Stimulated activated CD4-positive, alpha-beta T cell treated with anti-CD3 and anti-CD28 coated beads, Interleukin-12 subunit alpha, Interleukin-12 subunit beta, amount 100 ng/mL, for 24 hours (primary cell): ENCODE data around the gene MLXIPL.
A peak's percentile ranks its signal among the peaks of the same experiment; 100 is the strongest.
"Not testable (repeated sequence)": the region's sequence is repeated elsewhere in the genome, so short reads cannot be mapped to it uniquely, and the experiment has no call there.

ENCODE experiments used
- DNase-seq, 2 experiments: peaks; one replicate each; pipeline ENCODE4 v3.0.0-alpha.2; 2020; ENCODE audit warnings: low read depth in 2 of 2

Gene MLXIPL

DNA sequence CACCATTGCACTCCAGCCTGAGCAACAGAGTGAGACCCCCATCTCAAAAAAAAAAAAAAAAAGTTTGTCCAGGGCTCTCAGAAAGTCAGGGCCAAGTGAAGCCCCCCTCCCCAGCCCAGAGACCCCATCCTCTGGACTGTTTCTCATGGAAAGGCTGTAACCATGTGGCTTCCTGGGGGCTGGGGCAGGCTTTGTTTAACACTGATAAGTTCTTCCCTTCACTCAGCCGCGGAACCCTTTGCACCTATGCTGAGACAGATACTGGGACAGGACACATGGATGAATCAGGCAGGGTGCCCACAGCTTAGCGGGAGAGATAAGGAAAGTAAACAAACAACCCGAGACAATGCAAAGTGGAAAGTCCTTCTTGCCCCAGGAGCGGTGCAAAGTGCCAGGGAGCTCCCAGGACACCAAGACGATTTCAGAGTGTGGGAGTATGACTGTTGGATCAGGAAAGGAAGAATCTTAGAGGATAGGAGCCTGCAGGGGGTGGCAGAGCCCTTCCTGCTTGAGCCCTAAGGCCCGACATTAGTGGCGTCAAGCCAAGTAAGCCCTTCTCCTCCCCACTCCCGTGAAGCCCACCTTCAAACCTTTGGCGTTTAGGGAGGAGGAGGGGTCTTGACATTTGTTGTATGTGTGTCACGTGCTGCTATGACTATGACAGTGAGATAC is 11.6 kb downstream of the MLXIPL start:
- no peak for DNase-seq

GRCh38 chr7:73611017-73611555 is 13.2 kb downstream of the MLXIPL start:
- DNase-seq = no peak

DNA sequence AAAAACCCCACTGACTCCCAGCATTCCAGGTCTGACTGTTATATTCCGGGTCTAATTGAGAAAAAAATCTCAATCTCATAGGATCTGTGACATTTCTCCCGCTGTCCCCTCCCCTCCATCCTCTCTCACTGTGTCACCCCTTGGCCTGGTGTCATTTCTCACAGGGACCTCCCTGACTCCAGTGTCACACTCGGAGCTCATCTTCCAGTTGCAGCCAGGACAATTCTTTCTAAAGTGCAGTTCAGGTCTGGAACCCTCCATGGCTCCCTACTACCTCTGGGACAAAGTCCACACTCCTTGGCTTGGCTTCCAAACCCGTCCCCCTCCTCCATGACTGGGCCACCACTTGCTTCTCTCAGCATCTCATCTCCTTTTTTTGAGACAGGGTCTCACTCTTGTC is 14.2 kb downstream of the MLXIPL start:
- DNase-seq = no peak

GRCh38 chr7:73607692-73607983 is 16.7 kb downstream of the MLXIPL start:
- not testable (repeated sequence) for DNase-seq

GRCh38 chr7:73606801-73607691 is 17.3 kb downstream of the MLXIPL start:
- peak; percentile 26 to 52 for DNase-seq

DNA sequence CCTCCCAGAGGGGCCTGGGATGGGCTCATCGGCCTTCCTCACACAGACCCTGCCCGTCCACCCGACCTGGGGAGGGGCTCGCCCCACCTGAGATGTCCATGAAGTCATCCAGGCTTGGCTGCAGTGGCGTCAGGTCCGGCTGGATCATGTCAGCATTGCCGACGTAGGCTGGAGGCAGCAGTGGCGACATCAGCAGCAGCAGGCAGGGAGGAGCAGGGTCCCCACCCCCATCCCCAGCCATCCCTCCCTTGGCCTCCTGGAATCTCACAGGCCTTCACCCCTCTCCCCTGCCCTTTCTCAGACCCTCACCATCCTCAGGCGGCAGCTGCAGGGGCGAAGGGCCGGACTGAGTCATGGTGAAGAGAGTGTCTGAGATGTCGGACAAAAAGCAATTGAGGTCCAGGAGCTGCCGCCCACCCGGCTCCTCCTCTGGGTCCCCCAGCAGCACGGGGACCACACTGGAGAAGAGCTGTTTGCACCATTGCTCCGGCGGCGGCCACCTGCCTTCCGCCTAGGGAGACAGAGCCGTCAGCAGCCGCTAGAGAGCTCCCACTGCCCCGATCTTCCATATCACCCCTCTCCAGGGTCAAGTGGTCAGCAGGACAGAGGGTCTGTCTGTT is 18.6 kb downstream of the MLXIPL start:
- DNase-seq = no peak

DNA sequence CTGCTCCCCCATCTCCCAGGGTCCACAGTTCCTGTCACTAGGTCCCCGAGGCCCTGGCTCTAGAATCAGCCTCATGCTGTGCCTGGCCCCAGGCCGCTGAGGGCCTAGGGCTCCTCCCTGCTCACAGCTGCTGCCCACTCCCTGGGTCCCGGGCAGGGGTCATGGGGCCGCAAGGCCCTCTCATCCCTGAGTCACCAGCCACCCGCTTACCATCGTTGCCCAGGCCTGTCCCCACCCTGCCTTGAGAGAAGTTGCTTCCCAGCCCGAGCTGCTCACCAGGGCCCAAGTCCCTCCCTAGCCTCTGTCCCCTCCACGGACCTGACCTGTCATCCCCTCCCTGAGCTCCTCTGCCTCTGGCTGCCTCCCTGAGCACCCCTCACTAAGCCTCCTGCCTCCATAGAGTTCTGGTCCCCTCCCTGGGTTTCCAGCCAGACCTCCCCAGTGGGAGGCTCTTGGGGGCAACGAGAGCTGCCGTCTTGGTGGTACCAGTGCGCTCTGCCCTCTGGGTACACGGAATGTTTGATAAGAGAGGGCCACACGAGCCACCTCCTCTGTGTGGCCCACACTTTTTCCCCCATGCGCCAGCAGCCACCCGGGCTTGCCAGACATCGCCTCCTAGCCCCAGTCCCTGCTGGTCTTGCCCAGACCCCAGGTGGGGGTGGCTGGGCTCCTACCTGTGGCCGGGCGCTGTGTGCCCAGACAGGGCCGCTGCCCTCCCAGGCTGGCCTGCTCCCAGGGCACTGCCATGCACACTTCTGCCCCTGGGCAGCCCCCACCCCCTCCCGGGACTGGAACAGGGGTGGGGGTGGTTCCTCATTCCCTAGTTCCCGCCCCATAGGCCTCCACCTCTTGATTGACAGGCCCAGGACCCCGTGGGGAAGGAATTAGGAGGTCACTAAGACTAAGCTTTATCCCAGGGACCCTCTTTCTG is 21.3 kb downstream of the MLXIPL start:
- DNase-seq = no peak

- DNase-seq = no peak
These were observed 24.4 kb downstream of the MLXIPL start for GRCh38 chr7:73599916-73600315.

GRCh38 chr7:73599151-73599882 is 25.0 kb downstream of the MLXIPL start:
- no peak for DNase-seq

GRCh38 chr7:73597978-73598782 is 26.1 kb downstream of the MLXIPL start:
- no peak for DNase-seq

GRCh38 chr7:73596191-73597065 is 27.9 kb downstream of the MLXIPL start:
- DNase-seq = no peak

DNA sequence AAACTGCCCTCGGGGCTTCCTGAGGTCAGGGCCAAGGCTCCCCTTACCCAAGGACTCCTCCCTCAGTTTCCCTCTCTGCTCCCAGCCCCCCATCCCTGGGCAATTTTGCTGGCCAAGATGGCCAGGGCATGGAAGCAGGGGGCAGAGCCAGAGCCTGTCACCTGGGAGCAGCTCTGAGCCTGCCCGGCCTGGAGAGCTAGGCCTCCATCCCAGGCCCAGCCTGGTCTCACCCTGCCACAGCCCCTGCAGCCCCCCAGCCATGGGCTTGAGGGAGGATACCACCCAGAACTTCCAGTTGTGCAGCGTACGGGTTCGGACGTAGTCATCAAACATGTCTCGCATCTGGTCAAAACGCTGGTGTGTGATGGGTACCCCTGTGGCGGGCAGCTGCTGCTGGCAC is 29.0 kb downstream of the MLXIPL start:
- no peak for DNase-seq

DNA sequence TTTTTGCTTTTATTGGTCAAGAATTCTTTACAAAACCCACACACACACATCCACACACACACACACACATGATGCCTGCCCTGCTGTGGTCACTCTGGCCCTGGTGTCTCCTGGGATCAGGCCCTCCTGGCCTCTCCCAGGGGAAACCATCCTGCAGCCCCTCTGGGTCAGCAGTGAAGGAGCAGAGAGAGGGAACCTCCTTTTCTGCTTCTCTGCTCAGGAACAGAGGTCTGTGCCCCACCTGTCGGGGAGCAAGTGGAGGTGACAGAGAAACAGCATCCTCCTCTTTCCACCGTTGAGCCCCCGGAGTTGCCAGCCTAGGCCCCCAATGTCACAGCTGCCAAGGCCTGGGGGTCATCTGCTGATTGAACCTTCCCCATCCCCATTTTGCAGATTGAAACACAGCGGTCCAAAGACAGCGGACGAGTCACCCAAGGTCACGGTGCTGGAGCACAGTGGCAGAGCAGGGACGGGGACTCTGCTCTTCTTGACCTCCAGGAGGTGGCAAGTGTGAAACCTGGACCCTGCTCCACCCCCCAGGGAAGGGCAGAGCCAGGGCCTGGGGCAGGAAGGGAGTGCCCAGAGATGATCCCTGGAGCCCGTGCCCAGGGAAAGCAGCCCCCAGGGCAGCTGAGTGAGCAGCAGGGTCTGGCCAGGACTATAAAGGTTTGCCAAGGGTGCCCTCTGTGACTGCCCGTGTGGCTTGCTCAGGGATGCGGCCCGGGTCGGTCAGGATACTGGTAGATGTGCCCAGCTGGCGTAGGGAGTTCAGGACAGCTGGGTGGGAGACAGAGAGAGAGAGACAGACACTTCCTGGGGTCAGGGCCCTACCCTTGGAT is 30.9 kb downstream of the MLXIPL start:
- no peak for DNase-seq

- DNase-seq = no peak
These were observed 37.4 kb downstream of the MLXIPL start for GRCh38 chr7:73586911-73587310.

DNA sequence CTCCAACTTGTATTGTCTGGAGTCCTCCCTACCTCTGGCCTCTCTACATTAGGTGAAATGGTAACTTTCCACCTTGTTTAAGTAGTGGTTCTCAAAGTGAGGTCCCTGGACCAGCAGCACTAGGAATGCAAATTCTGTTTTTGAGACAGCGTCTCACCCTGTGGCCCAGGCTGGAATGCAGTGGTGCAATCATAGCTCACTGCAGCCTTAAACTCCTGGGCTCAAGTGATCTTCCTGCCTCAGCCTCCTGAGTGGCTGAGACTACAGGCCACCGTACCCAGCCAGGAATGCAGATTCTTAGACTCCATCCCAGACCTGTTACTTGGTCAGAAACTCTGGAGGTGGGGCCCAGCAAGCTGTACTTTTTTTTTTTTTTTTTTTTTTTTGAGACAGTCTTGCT is 39.1 kb downstream of the MLXIPL start:
- DNase-seq = no peak

DNA sequence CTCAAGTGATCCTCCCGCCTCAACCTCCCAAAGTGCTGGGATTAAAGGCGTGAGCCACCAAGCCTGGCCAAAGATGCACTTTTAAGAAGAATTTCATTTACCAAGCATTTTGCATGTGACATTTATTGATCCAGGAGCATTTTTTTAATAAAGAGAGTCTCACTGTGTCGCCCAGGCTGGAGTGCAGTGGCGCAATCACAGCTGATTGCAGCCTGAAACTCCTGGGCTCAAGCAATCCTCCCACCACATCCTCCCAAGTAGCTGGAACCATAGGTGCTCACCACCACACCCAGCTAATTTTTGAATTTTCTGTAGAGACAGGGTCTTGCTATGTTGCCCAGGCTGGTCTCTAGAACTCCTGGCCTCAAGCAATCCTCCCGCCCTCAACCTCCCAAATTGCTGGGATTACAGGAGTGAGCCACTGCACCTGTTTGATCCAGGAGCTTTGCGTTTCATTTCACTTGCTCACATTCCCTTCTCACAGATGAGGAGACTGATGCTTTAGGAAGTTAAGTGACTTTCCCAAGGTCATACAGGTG is 41.6 kb downstream of the MLXIPL start:
- DNase-seq = no peak

GRCh38 chr7:73581006-73581405 is 43.3 kb downstream of the MLXIPL start:
- DNase-seq = not testable (repeated sequence)
